Skeletal muscle satellite cell (primary cell): Measurements from ENCODE around the gene ZG16B.

Experiments used
- H3K27me3 ChIP-seq: 2 replicates; pipeline ENCODE4 v1.7.0; 2013; ENCODE audit warnings: low read length; ENCODE audit not compliant: control insufficient read depth, insufficient read depth
- H3K36me3 ChIP-seq: 2 replicates; pipeline ENCODE4 v1.7.0; 2013; ENCODE audit warnings: mild to moderate bottlenecking, control low read depth, low read length; ENCODE audit not compliant: insufficient read depth
- H3K4me1 ChIP-seq: 2 replicates; pipeline ENCODE4 v1.7.0; 2013; ENCODE audit warnings: low read length; ENCODE audit not compliant: control insufficient read depth, insufficient read depth
- H3K4me2 ChIP-seq: 2 replicates; pipeline ENCODE4 v1.7.0; 2013; ENCODE audit warnings: mild to moderate bottlenecking, low read length
- H3K4me3 ChIP-seq: 2 replicates; pipeline ENCODE4 v1.7.0; 2013; ENCODE audit warnings: low read length
- H3K9ac ChIP-seq: 2 replicates; pipeline ENCODE4 v1.7.0; 2013; ENCODE audit warnings: mild to moderate bottlenecking, low read depth, low read length, moderate library complexity
- H3K9me3 ChIP-seq: replicated peaks from 2 replicates; pipeline ENCODE4 v1.7.0; 2013; ENCODE audit warnings: mild to moderate bottlenecking, control low read depth, low read length

The ZG16B gene

DNA sequence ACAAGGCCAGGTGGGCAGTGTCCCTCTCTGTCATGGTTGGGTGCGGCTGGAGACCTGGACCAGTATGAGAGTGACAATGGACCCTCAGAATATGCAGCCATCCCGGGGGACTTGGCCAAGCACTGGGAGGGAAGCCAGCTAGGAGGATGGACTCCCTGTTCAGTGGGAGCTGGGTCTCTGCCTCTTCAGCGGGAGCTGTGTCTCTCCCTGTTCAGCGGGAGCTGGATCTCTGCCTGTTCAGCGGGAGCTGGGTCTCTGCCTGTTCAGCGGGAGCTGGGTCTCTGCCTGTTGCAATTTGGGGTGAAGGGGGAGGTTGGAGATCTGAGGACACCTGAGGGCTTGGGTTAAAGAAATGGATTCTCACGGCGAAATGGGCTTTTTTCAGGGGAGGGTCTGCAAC is 38.9 kb upstream of the ZG16B start:
- Histone ChIP-seq H3K4me1 (no peaks in the 10 kb centered on the region), H3K9me3 (no peaks in the 10 kb centered on the region), H3K4me3 (no peak overlapping the region), H3K36me3 (no peaks in the 10 kb centered on the region), H3K4me2 (no peak overlapping the region), H3K27me3 (peaks cover 54% of the 10 kb centered on the region), H3K9ac (no peak overlapping the region)

DNA sequence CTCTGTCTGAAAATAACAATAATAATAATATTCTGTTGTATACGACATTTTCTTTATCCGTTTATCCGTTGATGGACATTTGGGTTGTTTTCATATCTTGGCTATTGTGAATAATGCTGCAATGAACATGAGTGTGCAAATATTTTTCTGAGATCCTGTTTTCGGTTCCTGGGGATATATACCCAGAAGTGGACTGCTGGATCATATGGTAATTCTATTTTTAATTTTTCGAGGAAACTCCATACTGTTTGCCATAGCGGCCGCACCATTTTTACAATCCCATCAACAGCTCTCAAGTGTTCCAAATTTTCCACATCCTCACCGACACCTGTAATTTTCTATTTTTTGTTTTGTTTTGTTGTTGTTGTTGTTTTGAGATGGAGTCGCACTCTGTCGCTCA is 37.2 kb upstream of the ZG16B start:
- Histone ChIP-seq H3K4me2 (no peak overlapping the region), H3K4me3 (no peak overlapping the region), H3K9me3 (no peaks in the 10 kb centered on the region), H3K27me3 (peaks cover 45% of the 10 kb centered on the region), H3K9ac (no peak overlapping the region), H3K36me3 (no peaks in the 10 kb centered on the region), H3K4me1 (no peaks in the 10 kb centered on the region)

DNA sequence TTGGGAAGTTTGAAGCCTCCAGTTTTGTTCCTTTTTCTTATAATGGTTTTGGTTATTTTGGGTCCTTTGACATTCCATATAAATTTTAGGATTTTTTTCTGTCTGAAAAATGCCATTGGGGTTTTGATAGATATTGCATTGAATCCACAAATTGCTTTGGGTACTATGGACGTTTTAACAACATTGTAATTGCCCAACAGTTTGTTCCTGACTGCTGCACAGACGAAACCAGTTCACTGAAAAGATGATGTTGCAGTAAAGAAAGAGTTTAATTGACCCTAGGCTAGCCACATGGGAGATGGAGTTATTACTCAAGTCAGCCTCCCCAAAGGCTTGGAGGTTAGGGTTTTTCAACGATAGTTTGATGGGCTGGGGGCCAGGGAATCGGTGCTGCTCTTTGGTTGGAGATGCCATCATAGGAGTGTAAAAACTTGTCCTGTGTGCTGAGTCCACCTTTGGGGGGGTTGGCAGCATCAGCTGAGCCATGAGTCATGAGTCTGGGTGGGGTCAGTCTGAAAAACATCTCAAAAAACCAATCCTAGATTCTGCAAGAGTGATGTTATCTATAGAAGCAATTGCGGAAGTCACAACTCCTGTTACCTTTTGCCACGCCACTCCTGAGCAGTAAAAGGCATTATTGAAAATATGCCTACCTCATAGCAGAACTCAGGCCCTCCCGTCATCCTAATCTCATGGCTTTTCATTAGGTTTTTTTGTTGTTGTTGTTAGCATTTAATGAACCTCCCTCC is 34.5 kb upstream of the ZG16B start:
- no peaks in the 10 kb centered on the region for H3K9me3 ChIP-seq
- H3K9ac ChIP-seq, result no peak overlapping the region
- no peak overlapping the region for H3K4me2 ChIP-seq
- H3K27me3 ChIP-seq, result peaks cover 36% of the 10 kb centered on the region
- H3K4me1 ChIP-seq, result no peaks in the 10 kb centered on the region
- no peaks in the 10 kb centered on the region for H3K36me3 ChIP-seq
- H3K4me3 ChIP-seq, result no peak overlapping the region

DNA sequence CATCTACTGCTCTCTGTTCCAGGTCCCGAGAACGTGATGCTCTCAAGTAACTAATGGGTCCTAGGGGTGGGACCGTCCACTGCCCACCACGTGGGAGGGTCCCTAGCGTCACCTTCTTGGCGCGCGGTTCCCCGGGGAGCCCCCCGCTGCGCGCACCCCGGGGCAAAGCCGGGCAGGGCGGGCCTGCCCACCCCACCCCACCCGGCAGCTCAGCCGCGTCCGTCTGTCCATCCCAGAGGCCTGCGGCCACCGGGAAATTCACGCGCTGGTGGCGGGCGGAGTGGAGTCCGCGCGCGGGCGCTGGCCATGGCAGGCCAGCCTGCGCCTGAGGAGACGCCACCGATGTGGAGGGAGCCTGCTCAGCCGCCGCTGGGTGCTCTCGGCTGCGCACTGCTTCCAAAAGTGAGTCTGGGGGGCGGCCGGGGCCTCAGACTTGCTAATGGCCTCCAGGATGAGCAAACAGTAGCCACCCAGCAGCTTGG is 31.3 kb upstream of the ZG16B start:
- Histone ChIP-seq H3K4me1 (no peaks in the 10 kb centered on the region), H3K27me3 (peaks cover 21% of the 10 kb centered on the region), H3K4me3 (no peak overlapping the region), H3K9me3 (peaks cover 3% of the 10 kb centered on the region), H3K9ac (no peak overlapping the region), H3K4me2 (no peak overlapping the region), H3K36me3 (no peaks in the 10 kb centered on the region)

DNA sequence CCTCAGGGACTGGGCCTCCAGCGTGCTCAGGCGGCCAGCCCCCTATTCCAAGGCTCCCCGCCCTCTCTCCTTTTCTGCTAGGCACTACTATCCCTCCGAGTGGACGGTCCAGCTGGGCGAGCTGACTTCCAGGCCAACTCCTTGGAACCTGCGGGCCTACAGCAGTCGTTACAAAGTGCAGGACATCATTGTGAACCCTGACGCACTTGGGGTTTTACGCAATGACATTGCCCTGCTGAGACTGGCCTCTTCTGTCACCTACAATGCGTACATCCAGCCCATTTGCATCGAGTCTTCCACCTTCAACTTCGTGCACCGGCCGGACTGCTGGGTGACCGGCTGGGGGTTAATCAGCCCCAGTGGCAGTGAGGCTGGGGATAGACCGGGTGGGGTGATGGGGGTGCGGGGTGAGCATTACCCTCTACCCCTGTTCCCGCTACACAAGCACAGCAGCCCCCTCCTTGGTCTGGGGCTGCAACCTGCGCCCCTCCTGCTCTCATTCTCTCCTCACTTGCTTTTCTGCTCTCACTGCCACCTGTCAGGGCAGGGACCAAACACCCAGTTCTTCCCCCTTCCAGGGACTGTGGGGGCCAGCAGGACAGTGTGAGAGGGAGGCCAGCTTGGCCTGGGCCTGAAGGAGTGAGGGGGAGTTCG is 30.8 kb upstream of the ZG16B start:
- H3K4me3 ChIP-seq, result no peak overlapping the region
- no peaks in the 10 kb centered on the region for H3K36me3 ChIP-seq
- peaks cover 26% of the 10 kb centered on the region for H3K27me3 ChIP-seq
- no peak overlapping the region for H3K9ac ChIP-seq
- H3K9me3 ChIP-seq, result peaks cover 6% of the 10 kb centered on the region
- H3K4me2 ChIP-seq, result no peak overlapping the region
- no peaks in the 10 kb centered on the region for H3K4me1 ChIP-seq

DNA sequence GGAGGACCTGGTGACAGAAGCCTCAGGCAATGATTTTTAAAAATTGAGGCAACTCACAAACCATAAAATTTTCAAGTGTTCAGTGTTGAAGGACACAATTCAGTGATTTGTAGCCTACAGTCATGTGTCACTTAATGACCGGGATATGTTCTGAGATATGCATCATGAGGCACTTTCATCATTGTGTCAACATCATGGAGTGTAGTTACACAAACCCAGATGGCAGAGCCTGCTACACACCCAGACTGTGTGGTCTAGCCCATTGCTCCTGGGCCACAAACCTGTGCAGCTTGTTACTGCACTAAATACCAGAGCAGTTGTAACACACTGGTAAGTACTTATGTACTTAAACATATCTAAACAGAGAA is 30.3 kb upstream of the ZG16B start:
- H3K27me3 ChIP-seq, result peaks cover 25% of the 10 kb centered on the region
- H3K9me3 ChIP-seq, result peaks cover 6% of the 10 kb centered on the region
- no peak overlapping the region for H3K4me2 ChIP-seq
- no peak overlapping the region for H3K9ac ChIP-seq
- H3K4me3 ChIP-seq, result no peak overlapping the region
- H3K4me1 ChIP-seq, result no peaks in the 10 kb centered on the region
- H3K36me3 ChIP-seq, result no peaks in the 10 kb centered on the region

DNA sequence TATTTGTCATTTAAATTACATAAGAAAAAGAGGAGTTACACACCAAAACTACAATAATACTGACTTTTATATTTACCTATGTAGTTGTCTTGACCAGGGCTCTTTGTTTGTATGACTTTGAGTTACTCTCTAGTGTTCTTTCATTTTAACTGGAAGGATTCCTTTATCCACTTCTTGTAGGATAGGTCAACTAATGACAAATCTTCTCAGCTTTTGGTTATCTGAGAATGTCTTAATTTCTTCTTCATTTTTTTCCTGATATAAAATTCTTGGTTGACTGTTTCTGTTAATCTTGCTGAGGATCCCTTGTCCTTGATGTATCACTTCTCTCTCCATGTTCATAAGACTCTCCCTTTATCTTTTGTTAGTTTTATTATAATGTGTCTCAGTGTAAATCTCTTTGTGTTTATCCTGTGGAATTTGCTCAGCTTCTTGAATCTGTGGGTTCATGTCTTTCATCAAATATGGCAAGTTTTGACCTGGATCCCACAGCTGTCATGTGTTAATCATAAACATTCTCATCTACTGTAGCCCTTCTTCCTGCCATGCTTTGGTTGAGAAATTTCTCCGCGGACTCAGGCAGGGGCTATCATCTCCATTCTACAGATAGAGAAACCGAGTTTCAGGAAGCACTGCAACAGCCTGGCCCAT is 26.4 kb upstream of the ZG16B start:
- Histone ChIP-seq H3K36me3 (no peaks in the 10 kb centered on the region), H3K4me1 (no peaks in the 10 kb centered on the region), H3K4me3 (no peak overlapping the region), H3K4me2 (no peak overlapping the region), H3K9ac (no peak overlapping the region), H3K9me3 (peaks cover 6% of the 10 kb centered on the region), H3K27me3 (peaks cover 39% of the 10 kb centered on the region)

DNA sequence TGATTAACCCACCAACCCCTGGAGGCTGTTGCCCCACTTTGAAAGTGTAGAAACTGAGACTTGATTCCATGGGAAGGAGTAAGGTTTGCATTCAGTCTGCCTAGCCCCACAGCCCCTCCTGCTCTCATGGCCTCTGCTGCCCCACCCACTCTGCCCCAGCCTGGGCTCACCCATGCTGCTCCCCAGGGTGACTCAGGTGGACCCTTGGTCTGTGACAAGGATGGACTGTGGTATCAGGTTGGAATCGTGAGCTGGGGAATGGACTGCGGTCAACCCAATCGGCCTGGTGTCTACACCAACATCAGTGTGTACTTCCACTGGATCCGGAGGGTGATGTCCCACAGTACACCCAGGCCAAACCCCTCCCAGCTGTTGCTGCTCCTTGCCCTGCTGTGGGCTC is 25.4 kb upstream of the ZG16B start:
- H3K4me1 ChIP-seq, result no peaks in the 10 kb centered on the region
- H3K27me3 ChIP-seq, result peaks cover 48% of the 10 kb centered on the region
- no peak overlapping the region for H3K4me3 ChIP-seq
- H3K36me3 ChIP-seq, result no peaks in the 10 kb centered on the region
- no peak overlapping the region for H3K9ac ChIP-seq
- H3K9me3 ChIP-seq, result peaks cover 9% of the 10 kb centered on the region
- H3K4me2 ChIP-seq, result no peak overlapping the region

DNA sequence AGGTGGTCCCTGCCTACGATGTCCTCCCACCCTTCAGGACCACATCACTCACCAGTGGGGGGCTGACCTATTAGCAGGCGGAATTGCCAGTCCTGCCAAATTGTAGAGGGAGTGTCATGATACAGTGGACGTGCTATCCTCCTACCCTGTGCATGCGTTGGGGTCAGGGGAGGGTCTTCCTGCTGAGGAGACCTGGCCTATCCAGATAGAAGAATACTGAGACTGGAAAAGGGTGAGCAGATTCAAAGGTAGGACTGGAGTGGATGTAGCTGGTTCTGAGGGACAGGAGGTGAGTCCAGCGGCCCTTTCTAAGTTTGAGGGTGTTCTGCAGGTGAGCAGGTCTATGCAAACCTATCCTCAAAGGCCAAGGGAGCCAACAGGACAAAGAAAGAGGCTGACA is 23.8 kb upstream of the ZG16B start:
- Histone ChIP-seq H3K4me1 (no peaks in the 10 kb centered on the region), H3K9me3 (peaks cover 9% of the 10 kb centered on the region), H3K4me3 (no peak overlapping the region), H3K9ac (no peak overlapping the region), H3K27me3 (peaks cover 55% of the 10 kb centered on the region), H3K36me3 (no peaks in the 10 kb centered on the region), H3K4me2 (no peak overlapping the region)

DNA sequence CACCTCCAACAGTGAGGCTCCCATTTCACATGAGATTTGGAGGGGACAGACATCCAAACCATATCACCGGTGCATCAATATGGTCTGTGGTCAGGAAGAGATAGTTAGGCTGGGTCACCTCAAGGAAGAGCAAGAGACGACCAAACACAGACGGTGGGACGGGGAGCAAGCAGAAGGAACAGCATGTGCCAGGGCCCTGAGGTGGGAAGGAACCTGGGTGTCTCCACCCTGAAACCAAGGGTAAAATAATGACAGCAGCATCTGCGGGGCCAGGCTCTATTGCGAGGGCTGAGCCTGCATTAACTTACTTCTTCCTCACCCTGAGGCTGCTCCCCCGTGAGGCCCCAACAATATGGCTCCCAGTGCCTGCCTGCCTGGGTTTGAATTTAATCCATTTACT is 21.9 kb upstream of the ZG16B start:
- no peak overlapping the region for H3K4me3 ChIP-seq
- no peaks in the 10 kb centered on the region for H3K4me1 ChIP-seq
- peaks cover 67% of the 10 kb centered on the region for H3K27me3 ChIP-seq
- H3K36me3 ChIP-seq, result no peaks in the 10 kb centered on the region
- H3K9me3 ChIP-seq, result peaks cover 9% of the 10 kb centered on the region
- no peak overlapping the region for H3K4me2 ChIP-seq
- no peak overlapping the region for H3K9ac ChIP-seq

DNA sequence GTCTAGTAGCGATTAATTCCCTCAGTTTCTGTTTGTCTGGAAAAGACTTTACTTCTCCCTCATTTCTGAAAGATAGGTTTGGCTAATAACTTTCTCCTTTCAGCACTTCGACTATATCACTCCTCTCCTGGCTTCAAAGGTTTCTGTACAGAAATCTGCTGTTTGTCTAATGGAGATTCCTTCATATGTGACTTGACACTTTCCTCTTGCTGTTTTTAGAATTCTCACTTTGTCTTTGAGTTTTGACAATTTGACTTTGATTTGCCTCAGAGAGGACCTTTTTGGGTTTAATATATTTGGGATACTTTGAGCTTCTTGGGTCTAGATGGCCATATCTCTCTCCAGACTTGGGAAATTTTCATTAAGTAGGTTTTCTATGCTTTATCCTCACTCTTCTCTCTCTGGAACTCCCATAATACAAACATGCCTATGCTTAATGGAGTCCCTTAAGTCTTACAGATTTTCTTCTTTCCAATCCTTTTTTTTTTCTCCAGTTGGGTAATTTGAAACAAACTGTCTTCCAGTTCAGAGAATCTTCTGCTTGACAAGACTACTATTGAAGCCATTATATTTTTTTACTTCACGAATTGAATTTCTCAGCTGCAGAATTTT is 20.8 kb upstream of the ZG16B start:
- no peak overlapping the region for H3K9ac ChIP-seq
- no peak overlapping the region for H3K4me3 ChIP-seq
- peaks cover 65% of the 10 kb centered on the region for H3K27me3 ChIP-seq
- no peaks in the 10 kb centered on the region for H3K4me1 ChIP-seq
- H3K4me2 ChIP-seq, result no peak overlapping the region
- H3K9me3 ChIP-seq, result peaks cover 2% of the 10 kb centered on the region
- H3K36me3 ChIP-seq, result no peaks in the 10 kb centered on the region
